HG03159 (cell line): ENCODE measurements around the gene SLC6A12.

Experiments
- ATAC-seq: cut with Tn5 transposase; IDR thresholded peaks from one replicate; pipeline ENCODE4 v1.9.1; 2021; ENCODE audit warnings: mild to moderate bottlenecking, moderate library complexity; ENCODE audit not compliant: unreplicated experiment

The SLC6A12 gene

GRCh38 chr12:214003-214741 lies at the start of gene SLC6A12:
TSS of gene SLC6A12 (minus strand) at chr12:214157. CDS start at chr12:209986, 4,171 bp downstream.
- ATAC-seq: no peak

DNA sequence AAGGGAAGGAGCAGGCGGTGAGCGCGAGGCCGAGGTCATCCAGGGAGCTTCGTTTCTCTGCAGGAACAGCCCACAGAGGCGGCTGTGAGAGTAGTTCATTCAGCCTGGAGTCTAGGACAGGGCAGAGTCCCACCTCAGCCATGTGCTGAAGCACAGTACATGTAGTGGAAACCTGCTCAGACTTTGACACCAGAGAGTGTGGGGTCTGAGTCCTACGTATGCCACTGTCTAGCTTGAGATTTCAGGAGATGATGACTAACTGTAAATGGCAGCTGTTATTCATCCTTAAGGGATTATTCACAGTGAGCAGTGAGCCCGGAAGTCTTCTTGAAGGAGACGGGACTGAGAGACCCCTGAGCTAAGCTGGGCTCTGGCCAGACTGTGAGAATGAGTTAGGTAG lies 49.6 kb upstream of the SLC6A12 start:
- ATAC-seq: no peak

DNA sequence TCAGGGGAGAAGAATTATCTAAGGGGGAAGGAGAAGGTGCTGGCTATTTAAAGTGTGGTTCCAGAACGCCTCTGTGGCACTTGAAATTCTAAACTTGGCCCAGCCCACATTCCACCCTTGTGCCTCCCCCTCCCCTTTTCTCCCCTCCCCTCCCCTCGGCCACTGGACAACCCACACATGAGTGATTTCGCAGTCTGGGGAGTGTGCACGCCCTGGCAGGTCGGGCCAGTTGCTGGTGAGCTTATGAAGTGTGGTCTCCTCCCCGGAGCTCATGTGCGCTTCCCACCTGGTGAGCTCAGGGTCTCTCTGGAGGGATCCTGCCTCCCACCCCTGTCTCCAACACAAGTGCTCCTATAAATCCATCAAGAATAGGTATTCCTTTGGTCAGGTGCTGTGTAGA lies 48.9 kb upstream of the SLC6A12 start, which contains the start of gene SLC6A13:
Gene SLC6A13, minus strand, starts transcription at position 20 of the 400 bp plus-strand sequence. CDS start 2,784 bp downstream, outside the sequence.
- no peak for ATAC-seq

DNA sequence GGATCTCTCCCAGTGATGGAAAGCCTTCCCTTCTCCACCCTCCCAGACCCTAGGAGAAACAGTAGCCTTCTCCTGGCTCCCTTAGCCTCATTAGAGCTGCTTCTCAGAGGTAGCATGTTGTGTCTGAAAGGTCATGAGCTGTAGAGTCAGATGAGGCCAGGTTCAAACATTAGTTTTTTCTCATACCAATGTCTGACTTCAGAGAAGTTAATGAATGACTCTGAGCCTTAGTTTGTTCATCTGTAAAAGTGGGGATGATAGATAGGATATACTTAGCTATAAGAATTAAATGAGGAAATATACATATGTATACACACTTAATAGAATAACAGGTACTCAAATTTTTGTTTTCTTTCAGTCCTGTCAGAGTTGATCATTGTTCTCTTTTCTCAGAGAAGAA lies 48.2 kb upstream of the SLC6A12 start:
- ATAC-seq: no peak

DNA sequence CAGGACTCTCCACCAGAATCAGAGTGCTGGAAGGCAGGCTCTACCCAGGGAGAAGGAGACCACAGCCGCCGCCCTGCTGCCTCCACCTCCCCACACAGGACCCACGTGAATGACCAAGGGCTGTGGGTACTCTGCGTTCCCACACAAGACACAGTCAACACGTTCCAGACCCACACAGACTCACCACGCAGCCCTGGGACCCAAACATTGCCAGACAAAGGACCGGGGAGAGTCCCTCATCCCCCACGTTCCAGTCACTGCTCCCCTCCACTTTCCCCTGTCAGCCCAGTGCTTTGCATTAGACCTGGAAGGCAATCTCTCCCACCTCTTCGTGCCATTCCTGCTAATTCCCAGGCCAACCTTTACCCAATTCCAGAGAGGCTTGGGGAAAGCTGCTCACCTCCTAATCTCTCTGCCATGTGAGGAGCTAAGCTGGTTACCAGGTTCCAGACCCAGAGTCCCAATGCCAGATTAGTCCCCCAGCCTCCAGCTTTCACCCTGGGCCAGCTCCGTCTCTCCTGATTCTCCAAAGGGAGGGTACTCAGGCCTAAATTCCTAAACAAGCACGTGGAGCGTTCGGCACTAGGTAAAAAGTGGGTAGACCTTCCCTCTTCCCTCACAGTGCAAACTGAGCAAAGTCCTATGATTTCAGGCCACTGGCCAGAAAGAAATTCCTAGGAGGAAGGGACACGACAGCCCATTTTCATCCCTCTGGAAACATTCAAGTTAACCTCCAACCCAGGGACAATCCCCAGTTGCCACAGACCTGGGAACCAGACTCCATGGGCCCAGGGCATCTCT lies 43.8 kb upstream of the SLC6A12 start:
- ATAC-seq: no peak

DNA sequence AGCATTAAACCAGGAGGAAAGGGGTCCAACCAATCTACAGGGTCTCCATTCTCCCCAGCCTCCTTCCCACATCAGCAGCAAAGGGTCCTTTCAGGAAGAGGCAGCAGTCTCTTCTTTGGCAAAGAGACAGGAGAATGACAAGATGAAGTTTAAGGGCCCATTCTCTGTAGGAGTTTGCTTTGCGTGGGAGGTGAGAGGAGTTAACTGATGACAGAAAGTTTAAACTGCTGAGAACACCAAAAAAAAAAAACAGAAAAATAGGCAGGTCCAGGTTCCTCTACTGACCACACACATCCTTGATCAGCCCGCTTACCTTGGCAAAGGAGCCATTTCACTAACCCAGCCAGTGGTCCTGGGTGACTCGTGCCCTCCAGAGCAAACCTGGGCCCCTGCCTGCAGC lies 43.0 kb upstream of the SLC6A12 start:
- ATAC-seq: no peak

GRCh38 chr12:256225-256624 lies 42.3 kb upstream of the SLC6A12 start:
- no peak for ATAC-seq

DNA sequence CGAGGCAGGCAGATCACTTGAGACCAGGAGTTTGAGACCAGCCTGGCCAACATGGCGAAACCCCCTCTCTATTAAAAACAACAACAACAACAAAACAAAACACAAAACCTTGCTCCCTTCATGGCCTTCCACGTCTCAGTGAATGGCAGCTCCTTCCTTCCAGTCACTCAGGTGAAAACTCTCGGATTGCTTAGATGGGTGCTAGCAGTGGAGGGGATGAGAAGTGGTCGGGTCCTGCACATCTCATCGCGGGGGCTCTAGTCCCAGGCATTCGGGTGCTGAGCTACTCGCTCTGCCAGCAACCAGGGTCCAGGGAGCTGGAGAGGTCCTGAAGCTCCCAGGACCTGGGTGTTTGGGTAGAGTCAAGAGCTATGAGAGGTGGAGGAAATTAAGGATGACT lies 41.0 kb upstream of the SLC6A12 start:
- no peak for ATAC-seq

- ATAC-seq: no peak
Observed at GRCh38 chr12:254039-254438, 40.1 kb upstream of the SLC6A12 start.

DNA sequence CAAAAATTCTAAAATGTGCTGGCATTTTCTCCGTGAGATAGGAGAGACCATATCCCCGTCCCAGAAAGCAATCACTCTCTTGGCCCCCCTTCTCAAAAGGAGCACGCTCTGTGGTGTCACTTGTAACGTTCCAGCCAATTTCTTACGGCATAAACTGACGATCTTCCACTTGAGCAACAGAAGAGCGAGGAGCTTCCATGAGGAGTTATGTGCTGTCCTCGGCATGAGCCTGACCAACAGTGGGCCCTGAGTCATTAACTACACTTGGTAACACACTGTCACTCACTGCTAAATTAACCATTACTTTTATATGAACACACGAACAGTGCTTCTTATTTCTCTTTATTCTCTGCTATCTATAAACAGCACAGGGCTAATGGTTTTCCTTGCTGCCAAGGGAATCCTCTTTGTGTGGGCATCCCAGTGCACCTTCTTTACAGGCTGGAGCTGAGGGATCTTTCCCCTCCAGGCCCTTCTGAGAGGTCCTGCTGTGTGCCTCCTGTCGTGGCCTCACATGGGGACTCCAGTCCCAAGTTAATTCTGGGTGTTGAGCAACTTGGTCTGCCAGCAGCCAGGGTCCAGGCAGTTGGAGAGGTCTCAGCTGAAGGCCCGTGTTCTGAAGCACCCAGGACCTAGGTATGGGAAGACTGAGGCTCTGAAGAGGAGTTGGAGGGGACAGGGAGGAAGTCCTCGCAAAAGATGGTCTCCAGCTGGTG lies 39.3 kb upstream of the SLC6A12 start:
- no peak for ATAC-seq

- no peak for ATAC-seq
Observed at GRCh38 chr12:252636-253035, 38.7 kb upstream of the SLC6A12 start.

GRCh38 chr12:247271-247670 lies 33.3 kb upstream of the SLC6A12 start:
- no peak for ATAC-seq

- no peak for ATAC-seq
Observed at GRCh38 chr12:243381-243780, 29.4 kb upstream of the SLC6A12 start.

GRCh38 chr12:242496-242895 lies 28.5 kb upstream of the SLC6A12 start:
- no peak for ATAC-seq

GRCh38 chr12:241266-241665 lies 27.3 kb upstream of the SLC6A12 start:
- no peak for ATAC-seq

- no peak for ATAC-seq
Observed at GRCh38 chr12:240566-240965, 26.6 kb upstream of the SLC6A12 start.

DNA sequence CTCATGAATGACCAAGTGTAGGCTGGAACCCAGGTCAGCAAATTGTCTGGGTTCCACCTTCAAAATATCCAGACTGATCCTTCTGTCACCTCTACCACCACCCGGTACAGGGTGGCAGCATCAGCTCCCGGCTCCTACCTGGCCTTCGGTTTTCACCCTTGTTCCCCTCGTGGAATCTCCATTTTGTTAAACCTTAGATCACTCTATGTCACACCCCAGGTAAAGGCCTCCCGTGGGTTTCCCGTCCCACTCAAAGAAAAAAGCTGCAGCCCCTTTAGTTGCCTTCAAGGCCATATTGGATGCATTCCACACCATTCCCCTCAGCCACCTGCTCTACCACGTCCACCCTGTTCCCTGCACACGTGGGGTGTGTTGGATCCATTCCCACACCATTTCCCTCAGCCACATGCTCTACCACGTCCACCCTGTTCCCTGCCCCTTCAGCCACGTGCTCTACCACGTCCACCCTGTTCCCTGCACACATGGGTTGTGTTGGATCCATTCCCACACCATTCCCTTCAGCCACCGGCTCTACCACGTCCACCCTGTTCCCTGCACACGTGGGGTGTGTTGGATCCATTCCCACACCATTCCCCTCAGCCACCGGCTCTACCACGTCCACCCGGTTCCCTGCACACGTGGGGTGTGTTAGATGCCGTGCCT lies 24.9 kb upstream of the SLC6A12 start:
- ATAC-seq: no peak

DNA sequence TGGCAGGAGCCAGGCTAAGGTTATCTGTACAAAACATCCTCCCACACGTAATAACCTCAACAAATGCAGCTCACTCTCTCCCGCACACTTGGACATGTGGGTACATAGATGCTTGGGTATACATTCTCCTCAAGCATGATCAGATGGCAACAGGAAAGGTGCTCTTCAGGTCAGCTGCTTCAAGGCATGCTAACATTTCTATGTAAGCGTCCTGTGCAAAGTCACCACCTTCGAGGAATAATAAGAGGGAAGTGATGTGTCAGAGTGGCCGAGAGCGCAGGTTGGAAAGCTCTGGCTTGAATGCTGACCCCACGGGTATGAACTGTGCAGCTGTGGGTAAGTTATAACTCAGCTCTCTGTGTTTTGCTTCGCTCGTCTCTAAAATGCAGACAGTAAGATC lies 24.2 kb upstream of the SLC6A12 start:
- ATAC-seq: no peak

- no peak for ATAC-seq
Observed at GRCh38 chr12:237026-237815, 23.3 kb upstream of the SLC6A12 start.

DNA sequence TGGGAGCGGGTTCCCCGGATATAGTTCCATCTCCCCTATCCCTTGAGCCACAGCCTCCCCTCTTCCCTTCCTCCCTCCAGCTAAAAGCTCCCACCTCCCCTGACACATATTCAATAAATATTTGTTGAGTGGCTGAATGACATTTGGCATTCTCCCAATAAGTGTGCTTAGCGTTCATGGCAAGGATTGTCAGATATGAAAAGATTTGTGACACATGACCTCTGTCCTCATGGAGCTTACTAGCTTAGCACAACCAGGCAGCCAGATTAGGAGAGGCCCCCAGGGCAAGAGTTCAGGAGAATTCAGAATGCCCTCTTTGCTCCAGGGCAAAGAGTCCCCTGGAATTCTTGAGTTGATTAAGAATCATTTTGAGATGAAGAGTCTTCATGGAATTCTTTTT lies 22.5 kb upstream of the SLC6A12 start:
- no peak for ATAC-seq
